Measurements from ENCODE around the gene FOXE1.

DNA sequence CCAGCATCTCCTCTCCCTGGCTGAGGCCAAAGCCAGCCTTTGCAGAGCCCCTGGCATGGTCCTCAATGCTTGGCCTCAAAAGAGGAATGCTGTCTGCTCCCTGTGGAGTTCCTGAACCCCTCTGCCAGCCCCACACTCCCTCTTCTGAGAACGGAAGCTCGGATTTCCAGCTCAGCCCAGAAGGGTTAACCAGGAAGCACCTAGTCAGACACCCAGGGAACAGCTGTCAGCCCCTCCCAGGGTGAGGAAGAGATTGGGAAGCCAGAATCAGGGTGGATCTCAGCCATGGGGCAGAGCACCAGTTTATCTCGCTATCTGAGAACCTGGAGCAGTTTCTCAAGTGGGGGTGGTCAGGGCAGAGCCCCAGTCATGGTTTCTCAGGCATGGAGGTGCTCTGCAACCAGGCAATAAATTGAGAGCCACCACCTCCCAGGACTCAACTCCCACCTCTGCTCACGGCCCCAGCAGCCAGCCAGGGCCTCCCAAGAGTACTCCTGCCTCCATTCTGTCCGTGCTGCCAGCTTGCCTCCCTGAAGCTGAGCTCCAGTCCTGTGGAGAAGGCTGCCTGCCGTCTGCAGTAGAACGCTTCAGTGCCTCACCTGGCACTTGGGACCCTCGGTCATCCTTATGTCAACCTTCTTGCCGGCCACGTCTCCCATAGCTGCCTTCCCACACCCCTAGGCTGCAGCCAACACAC, 7.6 kb downstream of the FOXE1 start:
- TF ChIP-seq, protein P1, sequence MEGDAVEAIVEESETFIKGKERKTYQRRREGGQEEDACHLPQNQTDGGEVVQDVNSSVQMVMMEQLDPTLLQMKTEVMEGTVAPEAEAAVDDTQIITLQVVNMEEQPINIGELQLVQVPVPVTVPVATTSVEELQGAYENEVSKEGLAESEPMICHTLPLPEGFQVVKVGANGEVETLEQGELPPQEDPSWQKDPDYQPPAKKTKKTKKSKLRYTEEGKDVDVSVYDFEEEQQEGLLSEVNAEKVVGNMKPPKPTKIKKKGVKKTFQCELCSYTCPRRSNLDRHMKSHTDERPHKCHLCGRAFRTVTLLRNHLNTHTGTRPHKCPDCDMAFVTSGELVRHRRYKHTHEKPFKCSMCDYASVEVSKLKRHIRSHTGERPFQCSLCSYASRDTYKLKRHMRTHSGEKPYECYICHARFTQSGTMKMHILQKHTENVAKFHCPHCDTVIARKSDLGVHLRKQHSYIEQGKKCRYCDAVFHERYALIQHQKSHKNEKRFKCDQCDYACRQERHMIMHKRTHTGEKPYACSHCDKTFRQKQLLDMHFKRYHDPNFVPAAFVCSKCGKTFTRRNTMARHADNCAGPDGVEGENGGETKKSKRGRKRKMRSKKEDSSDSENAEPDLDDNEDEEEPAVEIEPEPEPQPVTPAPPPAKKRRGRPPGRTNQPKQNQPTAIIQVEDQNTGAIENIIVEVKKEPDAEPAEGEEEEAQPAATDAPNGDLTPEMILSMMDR (IDR thresholded peaks at IDR 0.05) = no peak
- peak in 1 of 2 donors; percentile 72 for TF ChIP-seq POLR2A (IDR thresholded peaks at IDR 0.05)
